ENCODE measurements around the gene CAMK2B.

Gene CAMK2B

DNA sequence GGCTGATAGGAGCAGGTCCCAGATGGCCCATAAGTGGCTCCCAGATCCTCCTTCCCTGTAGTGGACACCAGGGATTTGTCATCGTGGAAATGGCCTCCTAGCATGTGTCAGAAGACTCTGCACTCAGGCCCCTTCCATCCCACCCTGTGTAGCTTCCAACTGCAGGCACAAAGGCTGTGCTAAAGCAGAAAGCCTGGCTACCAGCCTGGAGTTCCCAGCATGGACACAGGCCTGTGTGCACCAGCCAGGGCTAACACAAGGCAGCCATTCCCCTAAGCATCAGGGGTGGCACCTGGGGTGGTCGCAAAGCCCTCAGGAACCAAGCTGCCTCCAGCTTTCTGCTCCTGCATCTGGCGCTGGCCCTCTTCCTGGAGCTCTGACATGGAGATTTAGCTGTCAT is 4.5 kb upstream of the CAMK2B start:
- DNase-seq = no peak

DNA sequence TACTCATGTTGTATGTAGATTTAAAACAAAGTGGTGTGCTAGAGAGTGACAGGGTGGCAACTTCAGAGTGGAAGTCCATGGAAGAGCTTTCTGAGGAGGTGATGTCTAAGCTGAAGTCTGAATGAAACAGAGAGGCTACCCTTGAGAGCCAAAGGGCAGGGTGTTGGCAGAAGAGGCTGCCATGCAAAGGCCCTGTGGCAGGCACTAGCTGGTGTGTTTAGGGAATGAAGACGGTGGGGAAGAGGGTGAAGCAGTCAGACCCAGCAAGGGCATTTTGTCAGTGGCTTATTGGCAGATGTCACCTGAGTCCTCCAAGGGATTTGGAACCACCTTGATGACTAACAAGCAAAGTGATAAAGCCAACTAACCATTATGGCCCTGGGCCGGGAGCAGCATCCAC is 3.7 kb upstream of the CAMK2B start:
- no peak for DNase-seq

DNA sequence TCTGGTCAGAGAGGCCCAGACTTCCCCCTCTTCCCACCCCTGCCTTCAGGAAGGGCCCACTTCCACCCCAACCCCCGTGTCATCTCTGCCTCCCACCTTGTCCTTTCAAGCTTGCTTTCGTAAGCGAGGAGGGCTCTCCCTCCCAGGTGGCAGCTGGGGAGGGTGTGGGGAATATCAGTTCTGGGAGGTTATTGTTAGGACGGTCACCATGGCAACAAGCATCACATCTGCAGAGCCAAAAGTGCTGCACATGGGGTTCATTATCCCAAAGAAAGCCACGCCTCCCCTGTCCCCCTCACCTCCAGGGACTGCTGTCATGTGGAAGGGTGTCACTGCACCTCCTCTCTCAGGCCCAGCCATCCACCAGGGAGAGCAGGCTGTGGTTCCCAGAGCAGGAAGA is 2.6 kb upstream of the CAMK2B start:
- DNase-seq = no peak

DNA sequence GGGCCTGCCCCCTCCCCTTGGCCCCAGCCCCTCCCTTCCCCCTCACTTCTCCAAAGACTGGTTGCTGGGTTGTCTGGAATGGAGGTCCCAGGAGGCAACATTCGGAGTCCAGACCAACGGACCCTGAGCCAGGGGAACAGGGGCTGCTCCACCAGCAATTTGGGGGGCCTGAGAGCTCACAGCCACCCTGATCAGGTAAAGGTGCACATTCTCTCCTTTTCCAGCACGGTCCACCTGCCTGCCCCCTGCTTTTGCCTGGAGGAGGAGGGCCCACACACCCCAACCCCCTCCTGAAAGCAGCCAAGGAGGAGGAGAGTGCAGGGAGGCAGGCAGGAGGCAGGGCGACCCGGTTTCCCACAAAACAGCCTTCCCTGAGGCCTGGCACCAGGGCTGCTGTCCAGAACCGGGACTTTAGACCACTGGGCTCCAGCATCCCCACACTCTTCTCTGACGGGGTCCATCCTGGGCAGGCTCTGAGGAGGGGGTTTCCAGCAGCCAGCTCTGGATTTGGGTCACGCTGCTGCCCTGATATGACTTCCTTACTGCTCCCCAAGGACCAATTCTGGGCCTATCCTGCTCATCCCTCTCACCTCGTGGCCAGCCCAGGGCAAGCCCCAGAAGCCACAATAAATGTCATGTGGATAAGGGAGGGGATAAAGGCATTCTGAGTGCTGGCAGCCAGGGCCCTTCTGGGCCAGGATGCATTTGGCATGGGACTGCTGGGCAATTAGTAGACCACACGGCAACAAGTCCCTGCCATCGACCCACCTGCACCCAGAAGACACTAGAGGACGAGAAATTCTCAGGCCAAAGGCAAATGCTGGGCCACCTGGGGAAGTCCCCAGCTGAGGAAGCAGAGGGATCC is 1.1 kb upstream of the CAMK2B start:
- no peak for DNase-seq

DNA sequence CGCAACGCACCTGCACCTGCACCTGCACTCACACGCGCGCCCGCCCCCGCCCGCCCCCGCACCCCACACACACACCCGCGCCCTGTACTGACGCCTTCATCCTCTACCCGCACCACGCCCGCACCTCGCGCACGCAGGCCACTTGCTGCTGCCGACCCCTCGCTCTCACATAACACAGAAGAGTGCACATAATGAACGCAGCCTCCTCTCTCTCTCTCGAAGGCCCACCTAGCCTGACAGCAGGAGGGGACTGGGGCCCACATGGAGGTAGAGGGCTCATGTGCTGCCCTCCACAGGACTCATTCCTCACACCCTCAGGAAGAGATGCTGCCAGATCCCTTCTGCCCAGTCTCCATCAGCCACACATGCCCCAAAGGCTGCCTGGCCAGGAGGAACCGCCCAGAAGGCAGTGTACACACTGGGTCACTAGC is 432 bp upstream of the CAMK2B start:
- DNase-seq = no peak

DNA sequence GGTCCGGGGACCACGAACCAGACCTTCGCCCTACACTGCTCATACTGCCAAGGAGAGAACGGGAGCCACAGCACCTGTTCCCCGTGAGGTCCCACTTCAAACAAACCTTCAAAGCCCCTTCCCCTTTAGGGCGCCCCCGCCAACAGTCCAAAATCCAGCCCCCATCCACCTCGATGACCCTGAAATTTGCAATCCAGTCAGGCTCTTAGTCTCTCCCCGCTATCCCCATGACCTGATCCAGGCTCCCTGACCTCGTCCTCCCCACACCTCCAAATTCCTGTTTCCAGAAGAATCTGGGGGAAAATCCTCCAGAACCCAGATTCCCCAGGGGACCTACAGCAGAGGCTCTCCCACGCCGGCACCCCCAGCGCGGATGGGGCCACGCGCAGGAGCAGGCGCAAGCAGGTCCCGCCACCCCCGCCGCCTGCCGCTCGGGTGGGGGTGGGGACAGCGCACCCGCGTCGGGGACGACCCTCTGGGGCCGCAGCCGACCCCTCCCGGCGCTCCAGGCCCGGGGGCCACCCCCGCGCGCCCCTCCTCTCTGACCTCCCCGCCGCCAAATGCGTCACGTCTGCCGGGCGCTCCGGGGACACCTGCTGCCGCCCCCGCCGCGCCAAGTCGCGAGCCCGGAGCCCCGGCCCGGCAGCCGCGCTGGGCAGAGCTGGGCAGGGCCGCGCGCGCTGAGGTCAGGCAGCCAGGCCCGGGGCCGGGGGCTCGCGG is 753 bp downstream of the CAMK2B start:
- no peak for DNase-seq

DNA sequence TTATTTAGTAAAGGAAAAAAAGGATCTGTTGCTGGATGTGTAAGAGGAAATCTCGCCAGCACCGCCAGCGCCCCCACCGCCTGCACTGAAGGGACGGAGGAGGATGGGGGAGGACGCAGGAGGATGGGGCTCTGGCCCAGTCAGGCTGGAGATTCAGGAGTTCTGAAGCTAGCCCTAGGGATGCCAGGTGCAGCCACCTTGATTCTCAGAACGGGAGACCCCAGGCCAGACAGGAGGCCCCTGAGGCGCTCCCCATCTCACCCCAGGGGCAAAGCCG is 1.3 kb downstream of the CAMK2B start:
- DNase-seq = no peak

DNA sequence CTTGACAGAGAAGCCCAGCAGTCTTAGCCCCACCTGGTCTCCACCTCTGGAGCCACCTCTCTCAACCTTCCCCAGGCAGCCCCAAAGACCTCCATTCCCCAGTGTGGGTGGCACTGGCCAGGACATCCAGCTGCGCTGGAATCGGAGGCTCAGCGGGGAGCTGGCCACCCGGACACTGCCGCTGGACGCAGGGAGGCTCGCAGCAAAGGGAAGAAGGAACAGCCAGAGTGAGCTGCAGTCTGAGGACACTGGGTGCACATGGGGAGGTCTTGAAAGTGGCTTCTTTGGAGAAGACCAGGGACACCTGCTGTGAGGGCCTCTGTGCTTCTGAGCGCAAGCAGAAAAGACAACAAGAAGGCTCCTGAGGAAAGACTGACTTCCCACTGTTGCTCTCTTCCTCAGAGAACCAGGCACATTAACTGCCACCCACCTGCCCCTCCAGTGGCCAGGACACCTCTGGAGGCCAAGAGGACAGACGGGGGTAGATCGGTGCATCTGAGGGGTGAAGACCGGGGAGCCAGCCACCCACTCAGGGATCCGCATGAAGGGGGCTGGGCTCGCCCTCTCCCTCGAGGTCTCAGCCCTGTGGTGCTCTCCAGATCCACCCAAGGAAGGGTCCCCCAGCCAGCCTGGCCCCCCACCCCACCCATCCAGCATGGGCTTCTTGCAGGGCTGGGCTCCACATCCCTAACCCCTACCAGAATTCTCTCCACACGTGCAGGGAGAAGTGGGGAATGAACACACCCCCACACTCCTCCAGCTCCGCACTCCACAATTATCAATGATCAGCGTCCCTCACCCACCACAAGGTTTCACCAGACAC is 1.8 kb downstream of the CAMK2B start:
- DNase-seq = no peak

DNA sequence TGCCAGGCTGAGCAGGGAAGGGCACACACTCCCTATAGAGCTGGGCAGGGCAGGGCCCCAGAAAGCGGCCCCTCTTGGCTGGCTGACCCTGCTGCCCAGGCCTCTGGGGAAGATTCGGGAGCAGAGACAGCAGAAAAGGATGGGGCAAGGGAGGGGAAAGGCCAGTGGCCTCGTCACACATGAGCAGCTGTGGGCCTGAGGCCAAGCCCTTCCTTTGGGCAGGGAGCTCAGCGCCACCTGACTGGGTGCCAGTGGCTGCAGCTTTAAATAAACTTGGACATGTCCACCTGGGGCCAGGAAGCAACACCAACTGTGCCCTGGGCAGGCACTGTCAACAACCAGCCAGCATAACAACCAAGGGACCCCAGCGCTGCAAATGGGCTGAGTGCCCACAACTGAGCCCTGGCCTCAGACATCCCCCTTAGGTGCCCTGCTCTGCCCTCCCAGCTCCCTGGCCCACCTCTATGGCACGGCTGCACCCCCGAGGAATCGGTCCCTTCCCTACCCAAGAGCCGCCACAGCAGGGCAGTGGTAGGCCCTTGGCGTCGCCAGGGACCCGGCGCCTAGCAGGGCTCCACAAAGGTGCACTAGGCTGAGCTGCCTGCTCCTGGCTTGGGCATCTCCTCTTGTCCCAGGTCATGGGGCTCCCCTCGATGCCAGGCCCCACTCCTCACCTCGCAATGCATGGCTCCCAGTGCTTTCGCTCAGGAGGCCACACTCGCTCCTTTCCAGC is 2.6 kb downstream of the CAMK2B start:
- DNase-seq = no peak

DNA sequence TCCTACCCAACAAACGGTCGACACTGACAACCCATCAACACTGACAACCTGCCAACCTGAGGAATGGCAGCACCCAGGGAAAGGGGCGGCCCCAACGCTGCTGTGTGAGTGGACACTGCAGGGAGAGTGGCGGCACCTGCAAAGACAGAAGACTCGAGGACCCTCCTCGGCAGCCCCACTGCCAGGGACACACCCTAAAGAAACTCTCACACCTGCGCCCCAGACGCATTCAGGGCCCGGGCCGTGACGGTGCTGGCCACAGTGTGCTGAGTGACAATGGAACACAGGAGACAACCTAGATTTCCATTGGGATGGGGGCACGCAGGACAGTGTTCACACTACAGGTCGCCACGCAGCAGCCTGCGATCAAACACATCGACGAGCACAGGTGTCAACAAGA is 3.6 kb downstream of the CAMK2B start:
- no peak for DNase-seq

DNA sequence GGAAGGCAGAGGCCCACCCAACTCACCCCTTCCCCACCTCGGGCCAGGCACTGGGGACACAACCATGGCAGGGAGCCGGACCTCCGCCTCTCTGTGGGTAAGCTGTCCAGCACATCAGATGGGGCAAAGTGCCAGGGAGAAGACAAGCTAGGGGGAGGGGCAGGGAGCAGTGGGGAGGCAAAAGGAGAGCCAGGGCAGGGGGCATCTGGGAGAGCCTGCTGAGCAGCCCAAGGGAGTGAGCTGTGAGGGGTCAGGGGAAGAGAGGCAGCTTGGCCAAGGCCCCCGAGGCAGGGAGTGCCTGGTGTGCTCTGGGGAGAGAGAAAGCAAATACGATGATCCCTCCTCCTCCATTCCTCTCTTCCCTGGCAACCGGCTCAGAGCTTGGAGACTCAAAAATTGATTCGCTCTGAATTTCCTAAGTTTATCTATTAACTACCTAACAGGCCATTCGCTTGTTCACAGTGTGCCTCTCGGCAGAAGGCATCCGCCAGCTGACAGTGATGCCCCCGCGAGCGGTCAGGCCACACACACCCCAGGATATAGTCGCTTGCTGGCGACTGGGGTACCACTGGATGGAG is 4.5 kb downstream of the CAMK2B start:
- DNase-seq = no peak

DNA sequence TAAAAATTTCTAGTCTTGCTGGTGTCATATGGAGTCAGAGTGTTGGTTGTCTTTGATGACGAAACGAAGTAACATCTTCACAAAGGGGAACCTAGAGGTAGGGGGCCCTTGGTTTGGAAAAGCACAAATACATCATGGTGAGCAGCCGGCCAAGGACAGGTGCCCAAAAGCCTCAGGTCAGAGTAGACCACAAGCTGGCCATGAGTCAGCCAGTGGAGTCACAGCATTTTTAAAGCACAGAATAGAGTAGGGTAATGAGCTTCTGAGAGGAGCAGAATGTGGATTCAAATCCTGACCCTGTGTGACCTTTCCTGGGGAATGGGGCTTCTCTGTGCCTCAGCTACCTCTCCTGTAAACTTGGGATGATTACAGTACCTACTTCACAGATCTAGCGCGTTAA is 5.3 kb downstream of the CAMK2B start:
- no peak for DNase-seq

DNA sequence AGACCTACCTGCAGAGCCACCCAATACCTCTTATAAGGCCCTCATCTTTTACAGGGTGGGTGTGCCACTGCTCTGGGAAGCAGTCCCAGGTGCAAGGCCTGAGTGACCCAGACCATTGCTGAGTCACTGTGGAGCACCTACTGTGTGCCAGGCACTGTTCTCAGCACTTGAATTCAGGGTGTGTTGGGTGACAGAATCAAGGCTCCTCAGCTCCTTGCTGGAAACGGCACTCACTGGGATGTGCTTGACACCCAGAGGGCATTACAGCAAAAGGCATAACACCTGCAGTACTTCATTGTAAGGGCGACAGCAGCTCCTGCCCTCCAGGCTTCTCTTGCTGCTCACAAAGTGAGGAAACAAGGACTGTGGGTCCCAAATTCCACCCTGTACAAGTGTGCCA is 7.1 kb downstream of the CAMK2B start:
- no peak for DNase-seq

DNA sequence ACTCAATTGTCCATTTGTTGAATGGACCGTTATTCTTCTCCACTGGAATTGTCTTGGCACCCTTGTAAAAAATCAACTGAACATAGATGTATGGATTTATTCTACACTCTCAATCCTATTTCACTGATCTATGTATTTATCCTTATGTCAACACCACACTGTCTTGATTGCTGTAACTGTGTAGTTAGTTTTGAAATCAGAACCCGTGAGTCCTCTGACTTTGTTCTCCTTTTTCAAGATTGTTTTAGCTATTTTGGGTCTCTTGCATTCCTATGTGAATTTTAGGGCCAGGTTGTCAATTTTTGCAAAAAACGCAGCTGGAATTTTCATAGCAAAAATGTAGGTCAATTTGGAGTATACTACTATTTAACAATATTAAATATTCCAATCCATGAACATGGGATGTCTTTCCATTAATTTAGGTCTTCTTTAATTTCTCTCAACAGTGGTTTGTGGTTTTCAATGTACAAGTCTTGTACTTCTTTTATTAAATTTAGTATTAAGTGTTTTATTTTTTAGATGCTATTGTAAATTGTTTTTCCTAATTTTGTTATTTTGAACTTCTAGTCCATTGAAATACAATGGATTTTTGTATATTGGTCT is 10.0 kb downstream of the CAMK2B start:
- no peak for DNase-seq

DNA sequence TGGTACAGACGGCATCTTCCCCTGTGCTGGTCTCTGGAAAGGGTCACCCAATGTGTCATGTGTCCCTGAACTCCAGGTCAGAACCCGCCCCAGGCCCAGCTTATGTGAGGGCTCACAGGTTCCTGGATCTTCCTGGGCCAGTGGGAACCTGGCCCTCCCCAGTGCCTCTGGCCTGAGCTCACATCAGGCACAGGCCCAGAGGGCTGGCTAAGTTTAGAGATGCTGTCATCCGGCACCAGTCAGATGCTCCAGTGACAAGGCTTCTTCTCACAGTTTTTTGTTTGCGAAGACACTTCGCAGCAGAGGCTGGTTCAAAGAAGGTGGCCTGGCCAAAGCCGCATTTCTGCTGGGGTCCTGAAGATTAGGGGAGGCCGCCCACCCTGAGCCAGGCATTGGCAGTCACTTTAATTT is 11.8 kb downstream of the CAMK2B start:
- DNase-seq = no peak

DNA sequence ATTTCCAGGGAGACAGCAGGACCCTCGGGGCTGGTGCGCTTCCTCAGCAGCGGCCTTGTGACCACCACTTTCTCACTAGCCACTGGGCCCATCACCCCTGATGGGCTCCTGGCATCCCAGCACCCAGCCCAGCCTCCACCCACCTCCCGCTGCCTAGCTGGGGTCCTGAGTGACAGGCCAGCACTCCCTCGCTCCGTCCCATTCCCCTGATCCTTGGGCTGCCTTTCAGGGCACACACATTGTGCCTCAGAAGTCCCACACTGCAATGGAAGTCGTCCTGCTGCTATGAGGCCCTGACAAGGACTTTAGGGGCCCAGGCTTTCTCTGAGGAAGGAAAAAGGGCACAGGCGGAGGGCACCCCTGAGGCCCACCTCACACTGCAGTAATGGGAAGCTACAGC is 12.4 kb downstream of the CAMK2B start:
- no peak for DNase-seq

DNA sequence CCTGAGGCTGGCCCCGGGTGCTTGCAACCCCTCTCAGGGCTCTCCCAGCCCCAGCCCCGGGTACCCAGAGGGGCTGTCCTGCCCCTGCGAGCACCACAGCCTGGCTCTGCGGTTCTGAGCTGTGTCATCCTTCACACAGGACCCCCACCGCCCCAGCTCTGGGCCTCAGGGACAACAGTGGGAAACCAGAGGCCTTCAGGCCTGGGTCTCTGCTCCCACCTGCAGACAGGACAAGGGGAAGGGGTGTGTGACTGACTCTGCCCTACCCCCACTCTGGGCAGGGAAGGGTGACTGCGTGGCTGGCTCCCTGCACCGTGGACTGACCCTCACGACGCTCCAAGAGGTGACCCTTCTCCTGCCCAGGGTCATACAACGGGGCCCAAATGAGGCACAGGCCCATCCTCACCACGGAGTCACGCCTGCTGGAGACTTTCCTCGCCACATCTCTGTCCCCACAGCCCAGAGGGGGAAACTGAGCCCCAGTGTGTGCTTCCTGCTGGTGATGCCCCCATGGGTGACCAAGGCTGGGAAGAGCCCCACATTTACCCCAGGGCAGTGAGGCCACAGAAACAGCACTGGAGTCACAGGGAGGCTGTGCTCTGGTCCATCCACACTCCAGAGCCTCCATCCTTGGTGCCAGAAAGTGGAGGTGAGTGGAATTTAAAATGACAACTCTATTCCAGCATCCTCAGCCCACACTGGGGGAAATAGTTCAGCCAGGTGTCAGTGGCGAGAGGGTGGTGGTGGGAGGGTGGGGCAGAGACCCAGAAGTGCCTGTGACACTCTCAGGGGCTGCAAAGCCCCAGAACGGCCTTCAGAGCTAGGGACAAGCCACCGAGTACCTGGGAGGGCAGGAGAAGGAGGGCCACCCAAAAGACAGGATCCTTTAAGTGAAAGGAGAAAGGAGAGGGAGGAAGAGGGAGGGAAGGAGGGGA is 13.6 kb downstream of the CAMK2B start:
- DNase-seq = no peak

DNA sequence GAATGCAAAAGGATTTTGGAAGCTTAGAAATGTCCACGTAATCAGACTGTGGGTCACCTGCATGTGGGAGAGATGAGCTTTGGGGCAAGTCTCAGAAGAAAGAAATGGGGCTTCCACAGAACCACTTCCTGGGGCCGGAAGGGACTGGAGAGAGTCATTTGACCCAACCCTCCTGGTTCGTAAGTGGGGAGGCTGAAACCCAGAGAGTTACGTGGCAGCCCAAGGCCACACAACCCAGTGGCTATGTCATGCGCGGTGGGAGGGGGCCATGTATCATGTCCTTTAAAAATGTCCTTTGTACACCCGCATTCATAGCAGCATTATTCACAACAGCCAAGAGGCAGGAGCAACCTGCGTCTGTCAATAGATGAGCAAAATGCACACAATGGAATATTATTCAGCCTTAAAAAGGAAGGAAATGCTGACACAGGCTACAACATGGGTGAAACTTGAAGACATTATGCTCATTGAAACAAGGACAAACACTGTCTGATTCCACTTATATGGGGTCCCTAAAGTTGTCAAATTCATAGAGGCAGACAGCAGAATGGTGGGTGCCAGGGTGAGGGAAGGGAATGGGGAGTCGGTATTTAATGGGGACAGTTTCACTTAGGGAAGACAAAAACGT is 15.1 kb downstream of the CAMK2B start:
- no peak for DNase-seq

DNA sequence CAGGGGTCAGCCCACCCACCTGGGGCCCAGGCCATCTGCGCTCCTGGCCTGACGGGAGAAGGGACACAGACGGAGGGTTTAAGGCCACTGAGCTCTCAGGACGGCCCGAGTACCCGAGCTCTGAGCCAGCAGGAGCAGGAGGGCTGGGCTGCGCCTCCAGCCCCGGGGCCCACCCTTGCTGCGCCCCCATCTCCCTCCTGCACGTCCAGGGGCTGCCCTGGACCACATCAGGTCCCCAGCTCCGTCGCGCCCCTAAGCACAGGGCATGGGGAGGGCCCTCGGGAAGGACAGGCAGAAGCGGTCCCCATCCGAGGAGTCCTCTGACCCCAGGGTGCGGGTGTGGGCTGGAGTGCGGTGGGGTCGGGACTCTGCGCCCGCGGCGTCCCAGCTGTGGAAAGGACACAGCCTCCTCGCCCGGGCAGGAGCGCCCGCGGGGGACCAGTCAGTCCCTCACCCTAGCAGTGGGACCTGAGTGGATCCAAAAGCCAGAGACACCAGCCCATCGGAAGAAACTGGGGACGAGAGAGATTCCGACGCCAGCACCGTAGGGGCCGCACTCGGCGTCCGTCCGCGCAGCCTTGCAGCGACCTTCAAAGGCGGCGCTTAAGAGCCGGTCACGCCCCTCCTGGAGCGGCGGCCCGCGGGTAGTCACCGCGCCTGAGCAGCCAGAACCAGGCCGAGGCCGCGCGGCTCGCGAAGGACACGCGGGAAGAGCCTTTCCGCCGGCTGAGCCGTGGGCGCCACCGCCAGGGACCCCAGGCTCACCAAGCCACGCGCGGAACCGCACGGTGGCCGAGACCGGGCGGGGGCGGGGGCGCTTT is 15.9 kb downstream of the CAMK2B start:
- DNase-seq = peak; percentile 55
